Activated B cell treated with CpG ODN at 0.5 μM for 24 hours (primary cell): ENCODE measurements around the gene USP24. TPM values are rescaled to one million over a fixed set of nuclear protein-coding genes. Genes with fewer than 3 reads are reported as not detected.

Source experiments
- ATAC-seq: fragments of 200-7000 bp; cut with Tn5 transposase; one replicate; pipeline ENCODE4 v1.10.0; 2021; ENCODE audit warnings: low read depth, mild to moderate bottlenecking, moderate library complexity
- CTCF ChIA-PET: fragments of 350-600 bp; sonication (Branson Sonifier 250); formaldehyde crosslinking; loops from one replicate; lab custom pipeline; 2021; ENCODE audit warnings: antibody characterized with exemption; lab: Charles Lee
- POLR2A ChIA-PET: fragments of 350-600 bp; sonication (Branson Sonifier 250); formaldehyde crosslinking; loops from one replicate; lab custom pipeline; 2021; ENCODE audit warnings: antibody characterized with exemption; lab: Charles Lee
- DNase-seq: peaks from one replicate; pipeline ENCODE4 v3.0.0; 2022
- H3K27ac Mint-ChIP-seq: one replicate; pipeline ENCODE4 v1.8.0; 2020; ENCODE audit warnings: mixed read lengths
- H3K27me3 Mint-ChIP-seq: one replicate; pipeline ENCODE4 v1.8.0; 2021; ENCODE audit warnings: mixed read lengths
- H3K36me3 Mint-ChIP-seq: one replicate; pipeline ENCODE4 v1.8.0; 2021; ENCODE audit warnings: low read depth, mixed read lengths
- H3K4me1 Mint-ChIP-seq: one replicate; pipeline ENCODE4 v1.8.0; 2021; ENCODE audit warnings: mixed read lengths
- H3K4me3 Mint-ChIP-seq: one replicate; pipeline ENCODE4 v1.8.0; 2020; ENCODE audit warnings: mild to moderate bottlenecking, mixed read lengths
- H3K9me3 Mint-ChIP-seq: one replicate; pipeline ENCODE4 v1.8.0; 2020; ENCODE audit warnings: mixed read lengths
- CTCF ChIP-seq: fragments of 200-600 bp; IDR thresholded peaks from one replicate; pipeline ENCODE4 v1.8.0; 2022; ENCODE audit warnings: antibody characterized with exemption, mild to moderate bottlenecking
- intact Hi-C: fragments of 100-400 bp; cut with micrococcal nuclease; formaldehyde crosslinking; loops from one replicate; pipeline ENCODE4 v1.15.1; 2024
- total RNA-seq: library from RNA; stranded (reverse); gene quantifications from 2 replicates; pipeline ENCODE4 v1.2.3, GENCODE V29; 2022

USP24 gene
- total RNA-seq, 1 donor from 2014 or later = 91.4 TPM

GRCh38 chr1:55049914-55050278 is 165.3 kb downstream of the USP24 start:
- Mint-ChIP-seq H3K27ac (no peak overlapping the region), H3K9me3 (no peaks in the 10 kb centered on the region), H3K36me3 (no peaks in the 10 kb centered on the region), H3K27me3 (peaks cover 3% of the 10 kb centered on the region), H3K4me3 (no peak overlapping the region), H3K4me1 (no peaks in the 10 kb centered on the region)
- no peak for TF ChIP-seq CTCF
- ATAC-seq = no peak
- no peak for DNase-seq
- intact Hi-C loops = no loop called here
- ChIA-PET CTCF (no interaction called here), POLR2A (no interaction called here)

GRCh38 chr1:55049271-55049913 is 165.8 kb downstream of the USP24 start:
- no peak for TF ChIP-seq CTCF
- Mint-ChIP-seq H3K27me3 (peaks cover 3% of the 10 kb centered on the region), H3K27ac (no peak overlapping the region), H3K4me3 (no peak overlapping the region), H3K4me1 (no peaks in the 10 kb centered on the region), H3K36me3 (no peaks in the 10 kb centered on the region), H3K9me3 (no peaks in the 10 kb centered on the region)
- CTCF ChIA-PET = no interaction called here
- intact Hi-C loops = no loop called here
- ATAC-seq (no peak), DNase-seq (no peak)
- POLR2A ChIA-PET = no interaction called here

GRCh38 chr1:55048453-55049270 is 166.5 kb downstream of the USP24 start:
- H3K4me1 Mint-ChIP-seq = no peaks in the 10 kb centered on the region
- no peaks in the 10 kb centered on the region for H3K9me3 Mint-ChIP-seq
- no peak overlapping the region for H3K4me3 Mint-ChIP-seq
- ATAC-seq (no peak), DNase-seq (no peak)
- TF ChIP-seq CTCF = no peak
- ChIA-PET CTCF (no interaction called here), POLR2A (no interaction called here)
- H3K36me3 Mint-ChIP-seq = no peaks in the 10 kb centered on the region
- intact Hi-C loops = no loop called here
- H3K27ac Mint-ChIP-seq = no peak overlapping the region
- peaks cover 3% of the 10 kb centered on the region for H3K27me3 Mint-ChIP-seq

- POLR2A ChIA-PET = no interaction called here
- no peak for ATAC-seq
- no peak for DNase-seq
- no peak overlapping the region for H3K27ac Mint-ChIP-seq
- intact Hi-C loops = no loop called here
- no peaks in the 10 kb centered on the region for H3K9me3 Mint-ChIP-seq
- H3K36me3 Mint-ChIP-seq = no peaks in the 10 kb centered on the region
- H3K27me3 Mint-ChIP-seq = peaks cover 3% of the 10 kb centered on the region
- no peak for TF ChIP-seq CTCF
- H3K4me3 Mint-ChIP-seq = no peak overlapping the region
- CTCF ChIA-PET = no interaction called here
- no peaks in the 10 kb centered on the region for H3K4me1 Mint-ChIP-seq
Observed at GRCh38 chr1:55047611-55048010, 167.6 kb downstream of the USP24 start.

GRCh38 chr1:55046871-55047270 is 168.3 kb downstream of the USP24 start:
- H3K27ac Mint-ChIP-seq = no peak overlapping the region
- H3K4me1 Mint-ChIP-seq = no peaks in the 10 kb centered on the region
- ATAC-seq (no peak), DNase-seq (no peak)
- TF ChIP-seq CTCF = no peak
- POLR2A ChIA-PET = no interaction called here
- H3K27me3 Mint-ChIP-seq = peaks cover 6% of the 10 kb centered on the region
- H3K36me3 Mint-ChIP-seq = no peaks in the 10 kb centered on the region
- no peaks in the 10 kb centered on the region for H3K9me3 Mint-ChIP-seq
- intact Hi-C loops = no loop called here
- H3K4me3 Mint-ChIP-seq = no peak overlapping the region
- CTCF ChIA-PET = no interaction called here
